Stimulated activated CD8-positive, alpha-beta memory T cell treated with anti-CD3 and anti-CD28 coated beads, Interleukin-15, amount 100 ng/mL, for 24 hours (primary cell): ENCODE data around the gene STAP1.

Experiments used
- DNase-seq: peaks from one replicate; pipeline ENCODE4 v3.0.0-alpha.2; 2020; ENCODE audit warnings: low read depth

Gene STAP1

DNA sequence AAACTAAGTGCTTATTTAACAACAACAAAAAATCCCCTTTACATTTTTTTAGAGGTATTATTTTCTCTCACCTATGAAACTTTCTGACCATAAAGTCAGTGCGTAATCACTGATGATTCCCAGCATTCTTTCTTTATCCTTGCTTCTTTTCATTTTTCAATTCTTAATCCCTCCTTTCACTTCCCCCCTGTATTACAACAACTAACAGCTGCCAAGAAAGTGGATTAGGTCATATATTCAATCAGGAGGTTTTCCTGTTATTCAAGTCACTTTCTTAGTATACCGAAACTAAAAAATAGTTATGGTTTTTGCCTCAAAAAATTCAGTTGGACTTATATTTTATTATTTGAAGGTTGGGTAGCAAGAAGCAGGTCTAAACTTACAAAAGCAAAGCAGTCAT is 2.1 kb upstream of the STAP1 start:
- no peak for DNase-seq

DNA sequence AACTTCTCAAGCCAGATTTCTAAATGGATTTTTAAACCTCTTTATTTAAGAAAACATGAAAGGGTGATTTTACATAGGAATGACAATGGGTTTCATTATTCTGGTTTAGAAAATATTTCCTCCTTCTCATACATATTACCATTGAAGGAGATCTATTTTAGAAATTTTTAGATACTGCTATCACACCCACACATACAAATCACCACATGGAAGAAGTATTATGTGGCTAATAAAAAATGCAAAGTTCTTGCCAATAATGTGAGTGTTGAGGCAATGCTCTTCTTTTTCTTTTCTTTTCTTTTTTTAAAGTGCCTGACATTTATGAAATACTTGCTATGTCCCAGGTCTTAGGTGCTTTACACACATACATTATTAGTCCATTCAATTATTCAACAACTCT is 6.8 kb downstream of the STAP1 start:
- no peak for DNase-seq

DNA sequence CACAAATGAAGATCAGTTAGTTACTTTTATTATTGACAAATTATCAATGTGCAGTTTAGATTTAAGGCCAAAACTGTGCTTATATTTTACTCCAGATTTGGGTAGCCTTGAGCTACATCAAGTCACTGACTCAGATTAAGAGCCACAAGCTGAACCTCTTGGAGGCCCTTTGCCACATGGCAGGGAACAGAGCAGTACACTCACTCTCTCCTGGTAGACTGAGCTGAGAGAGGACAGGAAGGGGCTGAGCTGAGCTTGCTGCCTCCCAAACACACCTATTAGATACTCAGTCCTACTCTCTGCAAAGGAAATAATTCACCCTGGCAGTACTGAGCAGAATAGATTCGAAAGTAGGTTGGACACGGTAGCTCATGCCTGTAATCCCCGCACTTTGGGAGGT is 7.8 kb downstream of the STAP1 start:
- DNase-seq = no peak

DNA sequence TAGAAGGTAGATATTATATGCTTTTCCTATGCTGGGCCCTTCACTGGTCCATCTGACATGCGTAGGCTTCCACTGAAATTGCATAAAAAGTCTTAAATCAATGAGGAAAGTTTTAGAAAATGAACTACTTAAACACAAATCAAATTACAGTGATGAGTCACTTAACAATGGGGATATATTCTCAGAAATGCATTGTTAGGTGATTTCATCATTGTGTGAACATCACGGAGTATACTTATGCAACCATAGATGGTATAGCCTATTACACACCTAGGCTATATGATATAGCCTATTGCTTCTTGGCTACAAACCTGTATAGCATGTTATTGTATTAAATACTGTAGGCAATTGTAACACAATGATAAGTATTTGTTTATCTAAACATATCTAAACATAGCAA is 10.3 kb downstream of the STAP1 start:
- no peak for DNase-seq

DNA sequence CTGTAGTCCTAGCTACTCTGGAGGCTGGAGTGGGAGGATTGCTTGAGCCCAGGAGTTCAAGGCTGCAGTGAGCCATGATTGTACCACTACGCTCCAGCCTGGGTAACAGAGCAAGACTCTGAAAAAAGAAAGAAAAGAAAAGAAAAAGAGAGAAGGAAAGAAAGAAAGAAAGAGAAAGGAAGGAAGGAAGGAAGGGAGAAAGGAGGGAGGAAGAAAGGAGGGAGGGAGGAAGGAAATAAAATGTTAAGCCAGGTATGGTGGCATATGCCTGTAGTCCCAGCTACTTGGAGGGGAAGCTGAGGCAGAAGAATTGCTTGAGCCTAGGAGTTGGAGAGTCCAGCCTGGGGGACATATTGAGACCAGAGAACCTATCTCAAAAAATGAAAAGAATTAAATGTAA is 12.0 kb downstream of the STAP1 start:
- no peak for DNase-seq

DNA sequence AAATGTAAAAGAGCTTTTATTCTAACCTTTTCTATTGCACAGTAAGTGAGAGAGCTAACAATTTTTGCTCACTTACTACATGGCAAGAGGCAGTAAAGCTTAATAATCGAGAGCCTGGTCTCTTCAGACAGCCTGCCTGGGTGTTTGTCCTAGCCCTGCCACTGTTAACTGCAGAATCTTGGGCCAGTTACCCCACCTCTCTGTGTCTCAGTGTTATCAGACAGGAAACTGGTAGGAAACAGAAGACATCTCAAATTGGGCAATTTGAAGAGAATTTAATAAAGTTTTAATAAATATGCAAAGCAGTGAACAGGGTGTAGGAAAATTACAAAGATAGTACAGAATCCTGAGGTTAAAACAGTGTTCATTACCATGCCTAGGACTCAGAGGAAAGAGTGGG is 13.4 kb downstream of the STAP1 start:
- no peak for DNase-seq

DNA sequence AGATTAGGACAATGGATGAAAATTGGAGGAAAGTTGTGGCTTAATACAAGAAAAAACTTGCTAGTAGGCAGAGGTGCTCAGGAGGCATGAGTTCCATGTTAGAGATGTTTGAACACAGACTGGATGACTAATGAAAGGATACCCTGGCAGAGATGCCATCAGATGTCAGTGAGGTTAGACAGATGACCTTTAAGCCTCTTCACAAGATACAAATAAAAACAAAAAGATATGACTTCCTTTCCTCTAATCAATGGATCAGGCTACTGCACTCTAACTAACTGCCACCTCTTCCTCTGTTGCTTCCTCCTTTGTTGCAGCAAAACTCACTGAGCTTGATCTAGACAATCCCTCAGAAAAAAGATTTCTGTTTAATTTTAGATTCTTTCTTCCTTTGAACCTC is 14.7 kb downstream of the STAP1 start:
- DNase-seq = no peak

DNA sequence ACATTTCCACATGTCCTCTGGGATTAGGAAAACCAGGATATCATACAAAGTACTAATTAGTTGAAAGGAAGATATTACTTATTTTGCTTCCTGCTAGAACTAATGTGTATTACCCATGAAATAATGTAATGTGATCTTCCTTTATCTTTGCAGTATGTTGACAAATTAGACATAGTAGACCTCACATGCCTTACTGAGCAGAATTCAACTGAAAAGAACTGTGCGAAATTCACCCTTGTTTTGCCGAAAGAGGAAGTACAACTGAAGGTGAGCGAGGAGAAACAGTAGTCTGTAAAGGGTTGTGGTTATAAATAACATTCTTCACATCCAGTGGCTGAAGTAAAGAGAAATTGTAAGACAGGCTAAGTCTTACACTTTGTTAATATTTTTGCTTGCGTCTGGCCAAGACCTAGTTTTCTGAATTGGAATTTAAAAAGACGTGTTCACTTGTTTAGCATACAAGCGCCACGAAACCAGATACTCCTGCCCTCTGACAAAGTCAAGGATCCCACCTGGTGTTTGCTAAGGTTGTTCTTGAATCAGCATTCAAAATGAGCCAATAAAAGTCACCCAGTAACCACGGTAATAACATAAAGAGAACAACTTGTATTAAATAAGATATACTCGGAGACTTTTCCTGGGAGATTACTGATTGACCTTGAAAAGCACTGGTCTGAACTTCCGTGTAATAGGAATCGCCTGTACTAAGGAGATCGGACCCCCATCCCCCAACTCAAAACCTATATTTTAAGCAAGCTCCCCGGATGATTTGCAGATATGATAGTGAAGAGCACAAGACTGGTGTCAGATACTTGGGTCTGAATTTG is 16.9 kb downstream of the STAP1 start:
- no peak for DNase-seq

DNA sequence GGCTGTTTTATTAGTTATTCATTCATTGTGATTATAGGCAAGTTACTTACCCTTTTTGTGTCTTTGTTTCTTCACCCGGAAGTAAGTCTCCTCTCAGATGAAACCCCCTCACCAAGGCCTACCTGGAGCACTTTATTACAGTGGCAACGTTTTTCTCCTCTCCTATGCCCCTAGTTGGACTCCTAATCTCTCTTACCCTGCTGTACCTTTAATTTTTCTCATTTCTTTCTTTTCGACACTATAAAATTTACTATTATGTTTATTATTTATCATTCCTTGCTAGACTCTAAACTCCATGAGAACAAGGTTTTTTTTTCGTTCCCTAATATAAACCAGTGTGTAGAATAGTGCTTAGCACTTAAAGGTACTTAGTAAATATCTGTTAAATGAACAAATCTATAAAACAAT is 17.5 kb downstream of the STAP1 start:
- no peak for DNase-seq

DNA sequence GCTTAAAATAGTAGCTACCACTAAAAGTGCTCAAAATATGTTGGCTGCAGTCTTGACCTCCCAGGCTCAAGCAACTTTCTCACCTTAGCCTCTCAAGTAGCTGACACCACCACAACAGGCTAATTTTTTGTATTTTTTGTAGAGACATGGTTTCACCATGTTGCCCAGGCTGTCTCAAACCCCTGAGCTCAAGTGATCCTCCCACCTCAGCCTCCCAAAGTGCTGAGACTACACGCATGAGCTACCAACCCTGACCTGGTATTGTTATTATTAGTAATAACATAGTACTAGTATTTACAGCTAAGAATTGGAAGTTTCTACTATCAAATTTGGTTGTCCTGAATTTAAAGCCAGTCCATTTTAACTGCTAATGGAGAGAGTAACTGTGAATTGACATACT is 18.0 kb downstream of the STAP1 start:
- DNase-seq = no peak

DNA sequence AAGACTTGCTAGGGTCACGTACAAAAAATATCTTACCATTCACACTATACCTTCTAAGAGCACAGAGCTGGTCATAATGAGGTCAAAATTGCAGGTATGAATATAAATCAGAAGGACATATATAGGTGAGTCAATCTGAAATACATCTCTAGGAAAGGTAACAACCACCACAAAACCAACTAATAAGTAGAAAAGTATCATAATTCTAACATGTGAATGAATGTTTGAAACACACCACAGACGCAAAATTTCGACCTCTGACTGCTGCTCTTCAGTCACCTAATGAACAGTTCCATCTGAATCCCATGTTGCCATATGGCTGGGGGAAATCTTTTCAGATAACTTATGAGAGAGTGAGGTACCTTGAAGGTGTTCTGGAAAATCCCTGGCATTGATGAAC is 22.1 kb downstream of the STAP1 start:
- no peak for DNase-seq

DNA sequence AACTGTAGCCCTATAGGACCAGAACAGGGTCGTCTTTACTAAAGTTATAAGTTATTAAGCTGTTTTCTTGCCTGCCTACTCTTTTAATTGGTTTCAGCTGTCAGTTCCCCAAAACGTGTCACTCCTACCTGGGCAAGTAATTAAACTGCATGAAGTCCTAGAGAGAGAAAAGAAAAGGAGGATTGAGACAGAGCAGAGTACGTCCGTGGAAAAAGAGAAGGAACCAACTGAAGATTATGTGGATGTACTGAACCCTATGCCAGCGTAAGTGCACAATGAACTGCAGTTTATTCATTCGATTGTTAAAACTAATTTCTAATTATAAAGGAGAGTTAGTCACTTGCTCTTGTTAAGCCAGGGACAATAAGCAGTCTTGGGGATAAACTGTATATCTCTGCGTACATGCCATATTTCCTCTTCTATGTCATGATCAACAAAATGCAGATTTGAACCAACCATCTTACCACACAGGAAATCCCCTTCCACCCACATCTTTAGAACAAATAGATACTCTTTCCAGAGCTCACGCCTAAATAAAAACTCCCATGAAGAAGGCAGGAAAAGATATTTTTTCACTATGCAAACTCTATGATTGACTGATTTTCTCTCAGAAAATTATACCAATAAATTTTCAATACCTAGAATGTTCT is 22.8 kb downstream of the STAP1 start:
- DNase-seq = no peak

DNA sequence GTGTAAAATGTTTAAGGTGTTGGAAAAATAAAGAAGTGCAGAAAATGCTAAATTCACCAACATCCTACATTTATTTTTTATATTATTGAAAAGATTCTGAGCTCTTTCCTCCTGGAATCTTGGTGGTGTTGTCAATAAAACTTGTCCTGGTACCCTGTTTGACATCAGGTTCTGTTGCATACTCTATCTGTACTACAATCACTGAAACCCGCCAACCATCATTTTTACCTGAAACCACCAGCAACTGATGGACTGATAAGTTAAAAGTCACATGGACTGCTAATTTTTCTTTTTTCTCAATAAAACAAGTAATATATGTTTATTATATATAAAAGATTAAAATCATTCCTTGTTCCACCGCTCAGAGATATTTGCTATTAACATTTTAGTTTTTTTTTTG is 23.4 kb downstream of the STAP1 start:
- no peak for DNase-seq

DNA sequence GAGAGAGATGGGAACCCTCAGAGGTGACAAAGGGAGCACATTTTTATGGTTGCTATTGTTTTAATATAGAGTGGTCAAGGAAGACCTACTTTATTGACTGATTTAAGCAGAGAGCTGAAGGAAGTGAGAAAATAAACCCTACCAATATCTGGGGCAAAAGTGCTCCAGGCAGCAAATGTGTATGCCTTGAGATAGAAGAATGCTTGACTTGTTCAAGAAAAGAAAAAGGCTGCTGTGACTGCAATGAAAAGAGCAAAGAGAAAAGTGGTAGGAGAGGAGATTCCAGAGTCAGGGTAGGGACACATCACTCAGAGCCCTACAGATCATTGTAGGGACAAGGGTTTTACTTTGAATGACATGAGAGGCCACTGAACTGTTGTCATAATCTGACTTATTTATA is 26.0 kb downstream of the STAP1 start:
- DNase-seq = no peak

DNA sequence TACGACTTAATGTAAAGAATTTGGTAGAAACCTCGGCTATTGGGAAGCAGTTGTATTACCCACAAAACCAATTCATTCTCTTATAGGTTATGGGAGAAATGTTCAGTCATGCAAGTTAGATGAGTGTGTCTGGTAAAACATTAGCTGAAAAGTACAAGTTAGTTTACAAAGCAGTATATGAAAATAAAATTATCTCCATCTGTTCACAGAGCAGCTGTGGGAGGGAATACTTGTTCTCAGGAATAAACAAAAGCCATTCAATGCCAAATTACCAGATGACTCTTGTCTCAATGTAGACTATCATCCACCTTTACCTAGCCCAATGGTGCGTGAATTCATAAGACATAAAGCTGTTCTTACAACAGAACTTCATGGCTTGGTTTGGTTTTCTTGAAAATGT is 28.6 kb downstream of the STAP1 start:
- no peak for DNase-seq

DNA sequence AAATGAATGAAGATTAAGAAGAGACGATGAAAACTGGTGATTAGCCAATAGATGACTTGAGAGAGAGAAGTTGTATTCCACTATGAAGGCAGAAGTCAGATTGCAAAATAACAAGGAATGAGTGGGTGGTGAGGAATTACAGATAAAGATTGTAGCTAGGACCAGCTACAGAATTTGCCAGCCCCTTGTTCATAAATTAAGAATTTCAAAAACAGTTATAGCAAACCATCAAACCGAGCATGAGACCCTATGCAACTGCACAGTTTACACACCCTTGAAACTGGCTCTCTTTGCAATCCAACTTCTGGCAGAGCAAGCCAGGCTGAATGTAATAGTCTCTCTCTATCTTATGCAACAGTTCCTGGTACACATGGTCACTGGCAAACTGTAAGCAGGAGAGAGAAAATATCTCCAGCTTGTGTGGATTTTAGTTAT is 35.2 kb downstream of the STAP1 start:
- DNase-seq = no peak

DNA sequence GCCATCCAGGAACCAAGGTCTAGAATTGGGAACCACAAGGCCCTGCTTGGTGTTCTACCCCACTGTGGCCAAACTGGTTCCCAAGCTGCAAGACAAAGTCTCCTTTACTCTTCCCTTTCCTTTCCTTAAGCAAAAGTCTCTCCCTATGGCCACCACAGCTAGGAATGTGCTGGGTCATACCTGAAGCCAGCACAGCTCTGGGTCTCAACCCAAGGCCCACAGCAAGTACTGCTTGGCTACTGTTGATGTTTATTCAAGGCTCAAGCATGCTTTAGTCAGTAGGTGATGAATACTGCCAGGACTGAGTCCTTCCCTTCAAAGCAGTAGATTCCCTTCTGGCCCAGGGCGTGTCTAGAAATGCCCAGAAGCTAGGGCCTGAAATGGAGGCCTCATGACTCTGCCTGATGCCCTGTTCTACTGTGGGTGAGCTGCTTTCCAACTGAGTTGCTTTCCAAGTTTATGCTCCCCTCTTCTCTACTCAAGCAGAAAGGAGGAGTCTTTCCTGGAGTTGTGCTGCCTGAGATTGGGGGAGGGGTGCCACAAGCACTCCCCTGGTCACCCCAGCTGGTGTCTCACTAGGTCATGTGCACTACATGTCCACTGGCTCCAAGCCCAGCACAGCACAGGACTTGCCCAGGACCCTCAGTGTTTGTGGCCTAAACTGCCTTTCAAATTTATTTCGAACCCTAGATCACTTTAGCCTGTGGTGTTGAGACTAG is 44.9 kb downstream of the STAP1 start:
- DNase-seq = no peak

DNA sequence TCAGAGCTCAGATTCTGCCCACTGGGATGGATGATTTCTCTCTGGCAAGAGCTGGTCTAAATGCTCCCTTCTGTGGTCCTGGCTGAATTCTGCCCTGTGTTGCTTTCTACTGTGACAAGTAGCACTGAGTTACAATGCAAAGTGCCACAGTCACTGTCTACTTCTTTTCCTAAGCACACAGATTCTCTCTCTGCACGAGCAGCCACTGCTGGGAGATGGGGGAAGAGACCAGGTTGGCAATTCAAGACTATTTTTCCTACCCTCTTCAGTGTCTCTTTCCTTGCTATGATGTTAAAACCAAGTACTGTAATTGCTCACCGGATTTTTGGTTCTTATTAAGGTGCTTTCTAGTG is 45.5 kb downstream of the STAP1 start:
- DNase-seq = no peak

DNA sequence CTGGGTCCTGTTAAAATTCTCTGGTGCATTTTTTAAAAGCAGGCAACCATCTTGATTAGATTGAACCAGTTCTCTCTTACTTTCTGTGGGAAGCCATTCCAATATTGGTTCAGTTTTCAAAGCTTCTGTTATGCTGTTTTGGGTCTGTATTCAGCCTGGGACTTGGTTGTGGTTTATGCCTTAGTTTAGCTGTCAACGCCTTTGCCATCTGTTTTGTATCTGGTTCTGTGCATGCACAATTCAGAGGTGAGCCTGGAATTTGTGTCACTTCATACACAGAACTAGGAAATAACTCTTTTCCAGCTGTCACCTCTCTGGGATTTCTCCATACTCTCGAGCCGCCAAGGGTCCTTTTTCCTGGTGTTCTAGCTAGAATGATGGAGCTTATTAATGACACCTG is 46.2 kb downstream of the STAP1 start:
- no peak for DNase-seq

DNA sequence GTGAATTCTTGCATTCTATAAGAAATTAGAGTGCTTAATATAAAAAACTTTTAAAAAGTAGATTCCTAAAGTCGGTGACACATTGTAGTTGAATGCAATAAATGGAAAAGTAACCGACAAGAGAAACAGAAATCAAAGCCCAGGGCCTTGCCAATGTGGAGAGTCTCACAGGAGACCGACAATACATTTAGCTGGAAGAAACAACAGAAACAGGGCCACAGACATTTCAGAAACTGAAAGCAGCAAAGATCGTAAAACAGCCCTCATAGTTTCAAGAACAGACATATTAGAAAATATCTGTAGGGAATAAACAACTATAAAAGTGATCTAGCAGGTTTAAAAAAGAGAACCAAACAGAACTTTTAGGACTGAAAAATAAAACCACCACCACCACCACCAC is 49.5 kb downstream of the STAP1 start:
- no peak for DNase-seq

DNA sequence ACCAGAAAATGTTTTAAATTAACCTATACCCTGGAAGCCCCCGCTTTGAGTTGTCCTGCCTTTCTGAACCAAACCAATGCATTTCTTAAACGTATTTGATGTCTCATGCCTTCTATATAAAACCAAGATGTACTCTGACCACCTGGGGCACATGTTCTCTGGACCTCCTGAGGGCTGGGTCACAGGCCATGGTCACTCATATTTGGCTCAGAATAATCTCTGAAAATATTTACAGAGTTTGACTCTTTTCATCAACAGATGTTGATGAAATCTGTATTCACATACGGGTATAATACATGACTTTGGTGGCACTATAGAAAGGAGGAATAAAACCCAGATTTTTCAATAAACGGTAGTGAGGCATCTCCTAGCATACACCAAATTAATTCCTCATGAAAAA is 55.7 kb downstream of the STAP1 start:
- DNase-seq = no peak

DNA sequence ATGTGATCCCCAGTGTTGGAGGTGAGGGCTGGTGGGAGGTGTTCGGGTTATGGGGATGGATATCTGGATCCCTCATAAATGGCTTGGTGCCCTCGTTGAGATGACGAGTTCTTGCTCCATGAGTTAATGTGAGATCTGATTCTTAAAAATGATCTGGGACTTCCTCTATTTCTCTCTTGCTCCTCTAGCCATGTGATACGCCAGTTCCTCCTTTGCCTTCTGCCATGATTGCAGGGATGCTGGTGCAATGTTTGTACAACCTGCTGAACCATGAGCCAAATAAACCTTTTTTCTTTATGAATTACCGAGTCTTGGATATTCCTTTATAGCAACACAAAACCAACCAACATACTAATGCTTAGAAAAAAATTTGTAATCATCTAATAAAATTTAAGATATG is 56.6 kb downstream of the STAP1 start:
- DNase-seq = no peak

DNA sequence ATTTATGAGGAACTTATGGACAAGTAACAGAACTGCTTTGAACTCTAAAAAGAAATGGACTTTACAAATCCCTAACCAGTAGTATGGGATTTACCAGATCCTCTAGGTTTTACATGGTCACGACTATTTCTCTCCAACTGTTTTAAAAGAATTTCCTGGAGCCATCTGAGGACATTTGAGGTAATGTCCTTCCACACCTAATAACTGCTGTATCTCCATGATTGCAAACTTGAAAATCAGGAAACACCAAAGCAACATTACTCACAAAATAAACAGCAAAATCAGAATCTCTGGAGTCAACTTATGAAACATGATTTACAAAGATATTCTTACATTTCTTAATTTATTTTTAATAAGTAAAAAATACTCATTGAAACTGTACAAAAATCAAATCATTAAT is 58.0 kb downstream of the STAP1 start:
- DNase-seq = no peak
